ENCODE results near the gene TNFRSF12A. TPM values are rescaled to one million over a fixed set of nuclear protein-coding genes. Genes with fewer than 3 reads are reported as not detected.

Gene TNFRSF12A
- total RNA-seq, 1 experiment from 2014 or later = 147 TPM

DNA sequence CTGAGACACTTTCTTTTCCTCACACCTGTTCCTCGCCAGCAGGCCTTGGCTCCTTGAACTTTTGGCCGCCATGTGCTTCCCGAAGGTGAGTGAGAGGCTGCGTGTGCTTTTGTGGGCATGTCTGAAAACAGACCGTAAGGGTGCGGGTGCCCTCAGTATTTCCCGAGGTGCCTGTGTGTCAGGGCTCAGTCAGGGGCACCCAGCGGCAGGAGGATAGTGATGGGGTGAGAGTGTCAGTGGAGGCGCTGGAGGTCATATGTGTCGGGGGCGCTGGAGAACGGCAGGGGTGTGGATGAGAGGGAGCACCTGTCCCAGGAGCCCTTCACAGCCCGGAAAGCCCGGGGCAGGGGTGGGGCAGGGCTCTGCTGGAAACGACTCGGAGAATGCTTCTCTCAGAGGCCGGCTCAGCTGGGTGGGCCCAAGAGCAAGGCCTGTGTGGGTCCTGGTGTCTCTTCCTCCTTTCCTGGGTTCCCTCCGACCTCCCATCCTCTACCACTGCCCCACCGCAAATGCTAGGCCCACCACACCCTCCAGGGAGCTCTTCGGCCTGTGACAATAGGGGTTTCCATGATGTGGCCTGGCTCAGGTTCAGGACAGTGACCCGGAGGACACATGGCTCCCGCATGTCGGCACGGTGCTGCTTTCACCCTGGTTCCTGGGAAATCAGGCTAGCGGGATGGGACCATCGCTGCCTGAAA is 45.7 kb downstream of the TNFRSF12A start:
- H4K20me1 ChIP-seq (ENCODE audit: control insufficient read depth, insufficient read depth, insufficient read length) = no peaks in the 10 kb centered on the region
- H3K9me3 Mint-ChIP-seq = no peaks in the 10 kb centered on the region; a peak in 1 of 5 replicates
- H3T11ph ChIP-seq (ENCODE audit: low read length) = no peak overlapping the region
- no peak overlapping the region for H2BK5ac ChIP-seq (ENCODE audit: insufficient read length, low read length)
- H2BK12ac ChIP-seq (ENCODE audit: insufficient read length, low read depth, low read length) = no peak overlapping the region
- H3K9ac ChIP-seq (ENCODE audit: extremely low read depth, insufficient read length, low read length) = no peak overlapping the region
- H3K56ac ChIP-seq (ENCODE audit: insufficient read length, low read depth, low read length) = no peak overlapping the region
- no peaks in the 10 kb centered on the region for H3K79me2 ChIP-seq (ENCODE audit: insufficient read depth, low read length)
- no peak overlapping the region for H3K23ac ChIP-seq (ENCODE audit: insufficient read length, low read depth, low read length)
- H4K8ac ChIP-seq (replicated peaks; ENCODE audit: insufficient read length, low read depth, low read length) = no peak overlapping the region
- no peaks in the 10 kb centered on the region for H3K23me2 ChIP-seq (ENCODE audit: insufficient read length, low read depth, low read length, poor library complexity, severe bottlenecking)
- H2BK20ac ChIP-seq (ENCODE audit: low read depth, low read length, poor library complexity, severe bottlenecking) = no peak overlapping the region
- H2BK120ac ChIP-seq (ENCODE audit: low read depth, low read length, poor library complexity, severe bottlenecking) = no peak overlapping the region
- no peak overlapping the region for H3K18ac ChIP-seq (ENCODE audit: insufficient read length, low read depth, low read length)
- H4K5ac ChIP-seq (ENCODE audit: insufficient read length, low read depth, low read length) = no peak overlapping the region
- no peak for DNase-seq
- no peak overlapping the region for H3K4ac ChIP-seq (ENCODE audit: low read depth, low read length)
- H2AK5ac ChIP-seq (ENCODE audit: insufficient read length, low read length) = no peak overlapping the region
- H3K79me1 ChIP-seq (ENCODE audit: insufficient read depth, low read depth, low read length, poor library complexity, severe bottlenecking) = no peaks in the 10 kb centered on the region
- H2BK15ac ChIP-seq (ENCODE audit: low read depth, low read length) = no peak overlapping the region
- peaks cover 11% of the 10 kb centered on the region for H3K27me3 Mint-ChIP-seq (ENCODE audit: low read depth)
- no peaks in the 10 kb centered on the region for H3K36me3 Mint-ChIP-seq (ENCODE audit: insufficient read depth in 1 of 3, low read depth in 3 of 3)
- H3K4me1 ChIP-seq (ENCODE audit: insufficient read depth, low read length) = no peaks in the 10 kb centered on the region; the same call in 1 of the 2 replicates
- no peak overlapping the region for H4K91ac ChIP-seq (ENCODE audit: insufficient read length, low read depth, low read length)
- TF ChIP-seq, protein P1, sequence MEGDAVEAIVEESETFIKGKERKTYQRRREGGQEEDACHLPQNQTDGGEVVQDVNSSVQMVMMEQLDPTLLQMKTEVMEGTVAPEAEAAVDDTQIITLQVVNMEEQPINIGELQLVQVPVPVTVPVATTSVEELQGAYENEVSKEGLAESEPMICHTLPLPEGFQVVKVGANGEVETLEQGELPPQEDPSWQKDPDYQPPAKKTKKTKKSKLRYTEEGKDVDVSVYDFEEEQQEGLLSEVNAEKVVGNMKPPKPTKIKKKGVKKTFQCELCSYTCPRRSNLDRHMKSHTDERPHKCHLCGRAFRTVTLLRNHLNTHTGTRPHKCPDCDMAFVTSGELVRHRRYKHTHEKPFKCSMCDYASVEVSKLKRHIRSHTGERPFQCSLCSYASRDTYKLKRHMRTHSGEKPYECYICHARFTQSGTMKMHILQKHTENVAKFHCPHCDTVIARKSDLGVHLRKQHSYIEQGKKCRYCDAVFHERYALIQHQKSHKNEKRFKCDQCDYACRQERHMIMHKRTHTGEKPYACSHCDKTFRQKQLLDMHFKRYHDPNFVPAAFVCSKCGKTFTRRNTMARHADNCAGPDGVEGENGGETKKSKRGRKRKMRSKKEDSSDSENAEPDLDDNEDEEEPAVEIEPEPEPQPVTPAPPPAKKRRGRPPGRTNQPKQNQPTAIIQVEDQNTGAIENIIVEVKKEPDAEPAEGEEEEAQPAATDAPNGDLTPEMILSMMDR (conservative IDR thresholded peaks at IDR 0.05) = no peak
- no CpG with 5 or more reads among the region's 26 CpGs for WGBS (ENCODE audit: extremely low coverage, insufficient read length, low lambda C conversion rate)
- H3K4me2 ChIP-seq (ENCODE audit: insufficient read depth, insufficient read length, low read length) = no peak overlapping the region
- peak overlapping the region in 1 of 3 experiments; percentile 90; a peak in 1 of 7 replicates for H3K27ac Mint-ChIP-seq
- H3K27ac ChIP-seq (ENCODE audit: insufficient read length, low read depth, low read length) = no peak overlapping the region
- peak overlapping the region; percentile 20 to 24; a peak in 1 of 5 replicates for H3K4me3 Mint-ChIP-seq
- peaks cover 21 to 23% of the 10 kb centered on the region in 2 experiments for H3K4me1 Mint-ChIP-seq
- no peak overlapping the region for H2AFZ ChIP-seq (ENCODE audit: low read length)
- no peaks in the 10 kb centered on the region for H3K9me3 ChIP-seq (ENCODE audit: control insufficient read depth, low read depth, low read length)
- H3K14ac ChIP-seq (ENCODE audit: insufficient read depth, low read length) = no peak overlapping the region
- no peaks in the 10 kb centered on the region for H3K27me3 ChIP-seq (ENCODE audit: insufficient read depth, low read length)

Data from H9 (cell line).